ENCODE measurements around the gene KDSR. TPM values are rescaled to one million over a fixed set of nuclear protein-coding genes. Genes with fewer than 3 reads are reported as not detected.

KDSR gene
- polyA plus RNA-seq, 1 donor from 2014 or later, result 14.7 TPM

GRCh38 chr18:63299837-63300745, 66.9 kb downstream of the KDSR start:
- H3K36me3 ChIP-seq (ENCODE audit: insufficient read depth, low read length), result no peaks in the 10 kb centered on the region
- no peak overlapping the region for H3K27ac ChIP-seq (ENCODE audit: low read length)
- H3K9me3 ChIP-seq (ENCODE audit: low read length), result no peaks in the 10 kb centered on the region
- H3K27me3 ChIP-seq (ENCODE audit: insufficient read depth, low read depth, low read length), result no peaks in the 10 kb centered on the region
- no peak overlapping the region for H3K4me2 ChIP-seq (ENCODE audit: low read length)
- H3K9me2 ChIP-seq (ENCODE audit: insufficient read depth, low read length), result no peaks in the 10 kb centered on the region
- no peak for TF ChIP-seq REST (IDR thresholded peaks at IDR 0.05; ENCODE audit: borderline replicate concordance)
- H2AFZ ChIP-seq (ENCODE audit: low read depth, low read length), result no peak overlapping the region
- no peaks in the 10 kb centered on the region for H3K79me2 ChIP-seq (replicated peaks; ENCODE audit: insufficient read depth, low read length)
- no peak overlapping the region for H3K9ac ChIP-seq (ENCODE audit: low read length)
- H4K20me1 ChIP-seq (ENCODE audit: insufficient read depth), result no peaks in the 10 kb centered on the region
- H3F3A ChIP-seq (ENCODE audit: insufficient read depth, low read length, poor library complexity, severe bottlenecking), result no peaks in the 10 kb centered on the region
- H3K4me3 ChIP-seq (ENCODE audit: low read length), result no peak overlapping the region

- Histone ChIP-seq H3K9me3 (ENCODE audit: low read length) (no peaks in the 10 kb centered on the region), H3K9me2 (ENCODE audit: insufficient read depth, low read length) (no peaks in the 10 kb centered on the region), H3K27ac (ENCODE audit: low read length) (peak overlapping the region; percentile 22), H3K36me3 (ENCODE audit: insufficient read depth, low read length) (no peaks in the 10 kb centered on the region), H3K4me2 (ENCODE audit: low read length) (no peak overlapping the region), H3K79me2 (replicated peaks; ENCODE audit: insufficient read depth, low read length) (no peaks in the 10 kb centered on the region), H3F3A (ENCODE audit: insufficient read depth, low read length, poor library complexity, severe bottlenecking) (no peaks in the 10 kb centered on the region), H2AFZ (ENCODE audit: low read depth, low read length) (no peak overlapping the region), H4K20me1 (ENCODE audit: insufficient read depth) (no peaks in the 10 kb centered on the region), H3K27me3 (ENCODE audit: insufficient read depth, low read depth, low read length) (no peaks in the 10 kb centered on the region), H3K4me3 (ENCODE audit: low read length) (peak overlapping the region; percentile 36), H3K9ac (ENCODE audit: low read length) (no peak overlapping the region)
- TF ChIP-seq MXI1 (conservative IDR thresholded peaks at IDR 0.05; ENCODE audit: poor library complexity, severe bottlenecking), result no peak
- TF ChIP-seq SMC3 (conservative IDR thresholded peaks at IDR 0.05; ENCODE audit: poor library complexity), result no peak
- TF ChIP-seq REST (IDR thresholded peaks at IDR 0.05; ENCODE audit: borderline replicate concordance), result no peak
- TF ChIP-seq RAD21 (conservative IDR thresholded peaks at IDR 0.05), result no peak
- TF ChIP-seq TAF1 (IDR thresholded peaks at IDR 0.05; ENCODE audit: low read depth), result no peak
- no peak for TF ChIP-seq CTCF (IDR thresholded peaks at IDR 0.05; ENCODE audit: poor library complexity, severe bottlenecking)
- TF ChIP-seq EP300 (conservative IDR thresholded peaks at IDR 0.05; ENCODE audit: poor library complexity, severe bottlenecking), result no peak
- TF ChIP-seq POLR2AphosphoS5 (IDR thresholded peaks at IDR 0.05), result no peak
- no peak for TF ChIP-seq EZH2 (IDR thresholded peaks at IDR 0.05; ENCODE audit: borderline replicate concordance, insufficient read depth, low read length, poor library complexity, severe bottlenecking)
These were observed 68.3 kb downstream of the KDSR start for GRCh38 chr18:63298400-63299365.
